Omental fat pad (tissue), 4 donors: ENCODE measurements around the gene TMPRSS3. TPM values are rescaled to one million over a fixed set of nuclear protein-coding genes. Genes with fewer than 3 reads are reported as not detected.

Experiments used
- ATAC-seq: fragments of 150-250 bp; one replicate; pipeline ENCODE4 v1.9.1; 2016; ENCODE audit warnings: mild to moderate bottlenecking, moderate library complexity; ENCODE audit not compliant: low FRiP score
- DNase-seq: peaks from one replicate; pipeline ENCODE4 v3.0.0-alpha.2; 2019; ENCODE audit warnings: low spot score
- total RNA-seq, 4 donors: library from RNA; depleted of rRNA; stranded (reverse); fragments of >200 nt; gene quantifications; one replicate each; pipeline ENCODE4 v1.1.0, GENCODE V29; 2016
- TF ChIP-seq, protein P1 (sequence below), 3 donors: fragments of 450-650 bp; IDR thresholded peaks; one replicate each; pipeline ENCODE4 v1.5.1; 2016 to 2017; ENCODE audit warnings: antibody characterized with exemption in 3 of 3, mild to moderate bottlenecking in 3 of 3, moderate library complexity in 2 of 3

TMPRSS3 gene
- total RNA-seq, 4 donors from 2014 or later = 0.32 to 8.7 (median 5.9) TPM

DNA sequence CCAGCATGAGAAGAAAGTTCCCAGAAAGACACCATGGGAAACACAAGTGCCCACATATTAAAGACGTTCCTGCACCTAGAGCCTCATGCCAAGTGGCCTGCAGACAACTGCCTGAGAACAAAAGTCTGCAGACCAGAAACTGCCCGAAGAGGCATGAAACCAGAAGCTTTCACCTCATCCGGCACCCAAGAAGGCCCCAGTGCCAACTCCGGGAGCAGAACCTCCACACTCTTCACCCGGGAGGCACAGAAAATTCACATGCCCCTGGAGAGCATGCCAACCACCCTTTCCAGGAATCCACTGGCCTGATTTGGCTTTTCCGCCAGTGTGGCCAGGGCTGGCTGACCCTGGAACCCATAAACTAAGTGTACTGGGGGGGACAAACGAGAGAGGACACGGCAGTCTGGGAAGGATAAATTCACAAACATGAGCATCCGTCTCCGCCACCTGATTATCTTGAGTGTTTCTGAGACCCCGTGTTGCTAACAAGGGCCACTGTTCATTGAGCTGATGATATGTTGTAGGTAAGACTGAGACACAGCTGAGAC, 51.8 kb downstream of the TMPRSS3 start:
- ATAC-seq (no peak), DNase-seq (no peak)
- TF ChIP-seq, protein P1, sequence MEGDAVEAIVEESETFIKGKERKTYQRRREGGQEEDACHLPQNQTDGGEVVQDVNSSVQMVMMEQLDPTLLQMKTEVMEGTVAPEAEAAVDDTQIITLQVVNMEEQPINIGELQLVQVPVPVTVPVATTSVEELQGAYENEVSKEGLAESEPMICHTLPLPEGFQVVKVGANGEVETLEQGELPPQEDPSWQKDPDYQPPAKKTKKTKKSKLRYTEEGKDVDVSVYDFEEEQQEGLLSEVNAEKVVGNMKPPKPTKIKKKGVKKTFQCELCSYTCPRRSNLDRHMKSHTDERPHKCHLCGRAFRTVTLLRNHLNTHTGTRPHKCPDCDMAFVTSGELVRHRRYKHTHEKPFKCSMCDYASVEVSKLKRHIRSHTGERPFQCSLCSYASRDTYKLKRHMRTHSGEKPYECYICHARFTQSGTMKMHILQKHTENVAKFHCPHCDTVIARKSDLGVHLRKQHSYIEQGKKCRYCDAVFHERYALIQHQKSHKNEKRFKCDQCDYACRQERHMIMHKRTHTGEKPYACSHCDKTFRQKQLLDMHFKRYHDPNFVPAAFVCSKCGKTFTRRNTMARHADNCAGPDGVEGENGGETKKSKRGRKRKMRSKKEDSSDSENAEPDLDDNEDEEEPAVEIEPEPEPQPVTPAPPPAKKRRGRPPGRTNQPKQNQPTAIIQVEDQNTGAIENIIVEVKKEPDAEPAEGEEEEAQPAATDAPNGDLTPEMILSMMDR (IDR thresholded peaks at IDR 0.05) = no peak

DNA sequence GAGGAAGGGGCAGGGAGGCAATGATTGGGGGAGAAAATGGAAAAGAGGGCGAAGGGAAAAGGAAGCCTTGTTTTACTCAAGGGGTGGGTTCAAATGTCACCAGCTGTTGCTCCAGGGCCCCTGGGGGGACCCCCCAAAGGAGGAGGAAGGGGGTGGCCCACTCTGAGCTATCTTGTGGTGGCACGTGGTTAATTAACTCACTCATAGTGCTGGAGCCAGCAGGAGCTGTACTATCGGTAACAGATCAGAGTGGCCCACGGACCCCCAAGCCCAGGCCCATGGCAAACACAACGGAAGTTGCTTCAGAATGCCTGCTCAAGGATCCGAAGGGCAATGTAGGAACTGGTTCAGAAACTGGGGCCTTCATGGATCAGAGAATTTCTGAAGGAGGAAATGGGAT, 52.3 kb downstream of the TMPRSS3 start:
- ATAC-seq (no peak), DNase-seq (no peak)
- TF ChIP-seq, protein P1 (IDR thresholded peaks at IDR 0.05) = no peak

DNA sequence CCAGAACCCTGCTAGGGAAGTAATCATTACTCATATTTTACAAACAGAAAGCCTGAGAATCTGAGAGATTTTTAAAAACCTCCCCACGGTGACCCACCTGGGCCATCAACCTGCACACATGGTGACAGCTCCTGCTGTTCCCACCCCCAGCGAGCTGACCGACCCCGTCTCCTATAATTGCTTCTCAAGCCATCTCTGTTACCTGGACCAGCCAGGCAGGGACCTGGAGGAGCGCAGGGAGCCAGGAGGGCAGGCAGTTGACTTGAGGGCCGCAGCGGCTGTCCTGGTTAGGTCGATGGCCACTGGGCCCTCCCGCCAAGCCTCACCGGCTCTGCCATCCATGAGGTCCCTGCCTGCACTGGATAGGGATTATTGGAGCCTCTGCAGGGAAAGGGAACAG, 52.8 kb downstream of the TMPRSS3 start:
- TF ChIP-seq, protein P1 (IDR thresholded peaks at IDR 0.05) = no peak
- ATAC-seq (no peak), DNase-seq (no peak)

DNA sequence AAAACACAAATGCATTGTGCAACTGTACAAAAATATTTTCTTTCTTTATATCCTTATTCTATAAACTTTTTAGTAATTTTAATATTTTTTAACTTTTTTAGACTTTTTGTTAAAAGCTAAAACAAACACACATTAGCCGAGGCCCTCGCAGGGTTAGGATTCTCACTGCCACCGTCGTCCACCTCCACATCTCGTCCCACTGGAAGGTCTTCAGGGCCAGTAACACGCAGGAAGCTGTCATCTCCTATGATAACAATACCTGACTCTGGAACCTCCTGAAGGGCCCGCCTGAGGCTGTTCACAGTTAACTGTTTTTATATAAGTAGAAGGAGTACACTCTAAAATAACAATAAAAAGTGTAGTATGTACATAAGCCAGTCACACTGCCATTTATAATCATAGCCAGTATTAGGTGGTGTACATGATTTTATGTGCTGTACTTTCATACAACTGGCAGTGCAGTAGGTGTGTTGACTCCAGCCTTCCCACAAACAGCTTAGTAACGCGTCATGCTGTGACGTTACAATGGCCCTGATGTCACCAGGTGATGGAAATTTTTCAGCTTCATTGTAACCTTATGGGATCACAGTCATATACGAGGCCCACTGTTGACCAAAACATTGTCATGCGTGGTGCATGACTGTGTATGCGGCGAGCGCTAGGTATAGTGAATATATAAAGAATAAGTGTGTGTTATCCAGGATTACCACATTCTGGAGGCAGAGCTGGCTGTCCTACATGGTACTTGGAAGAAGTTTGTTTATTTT, 53.9 kb downstream of the TMPRSS3 start:
- ATAC-seq (no peak), DNase-seq (no peak)
- TF ChIP-seq, protein P1 (IDR thresholded peaks at IDR 0.05) = no peak

DNA sequence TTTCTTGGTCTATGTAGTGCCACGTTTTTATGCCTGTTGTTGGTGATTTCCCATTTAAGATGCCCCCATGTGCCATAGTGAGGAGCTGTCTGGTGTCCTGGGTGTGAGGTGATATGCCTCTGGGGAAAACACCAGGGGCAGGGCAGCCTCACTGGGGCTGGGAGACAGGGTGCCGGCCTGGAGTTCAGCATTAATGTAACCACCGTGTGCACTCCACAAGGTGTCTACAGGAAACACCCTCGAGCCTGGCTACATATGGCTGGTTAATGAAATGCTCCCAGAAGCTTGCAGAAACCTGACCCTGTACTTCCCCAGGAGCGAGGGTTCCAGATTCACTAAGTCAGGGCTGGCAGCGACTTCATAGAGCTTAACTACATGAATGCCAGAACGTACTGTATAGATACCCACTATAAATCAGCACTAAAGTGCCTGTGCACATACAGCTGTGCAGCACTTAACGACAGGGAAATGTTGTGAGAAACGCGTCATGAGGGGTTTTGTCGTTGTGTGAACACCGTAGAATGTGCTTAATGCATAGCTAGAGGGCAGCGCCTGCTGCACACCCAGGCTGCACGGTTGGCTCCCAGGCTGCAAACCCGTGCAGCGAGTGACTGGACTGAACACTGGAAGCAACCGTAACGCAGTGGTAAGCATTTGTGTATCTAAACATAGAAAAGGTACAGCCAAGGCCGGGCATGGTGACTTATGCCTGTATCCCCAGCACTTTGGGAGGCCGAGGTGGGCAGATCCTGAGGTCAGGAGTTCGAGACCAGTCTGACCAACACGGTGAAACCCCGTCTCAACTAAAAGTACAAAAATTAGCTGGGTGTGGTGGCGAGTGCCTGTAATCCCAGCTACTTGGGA, 55.4 kb downstream of the TMPRSS3 start:
- no peak for DNase-seq
- TF ChIP-seq, protein P1 (IDR thresholded peaks at IDR 0.05) = no peak
- ATAC-seq = no peak

DNA sequence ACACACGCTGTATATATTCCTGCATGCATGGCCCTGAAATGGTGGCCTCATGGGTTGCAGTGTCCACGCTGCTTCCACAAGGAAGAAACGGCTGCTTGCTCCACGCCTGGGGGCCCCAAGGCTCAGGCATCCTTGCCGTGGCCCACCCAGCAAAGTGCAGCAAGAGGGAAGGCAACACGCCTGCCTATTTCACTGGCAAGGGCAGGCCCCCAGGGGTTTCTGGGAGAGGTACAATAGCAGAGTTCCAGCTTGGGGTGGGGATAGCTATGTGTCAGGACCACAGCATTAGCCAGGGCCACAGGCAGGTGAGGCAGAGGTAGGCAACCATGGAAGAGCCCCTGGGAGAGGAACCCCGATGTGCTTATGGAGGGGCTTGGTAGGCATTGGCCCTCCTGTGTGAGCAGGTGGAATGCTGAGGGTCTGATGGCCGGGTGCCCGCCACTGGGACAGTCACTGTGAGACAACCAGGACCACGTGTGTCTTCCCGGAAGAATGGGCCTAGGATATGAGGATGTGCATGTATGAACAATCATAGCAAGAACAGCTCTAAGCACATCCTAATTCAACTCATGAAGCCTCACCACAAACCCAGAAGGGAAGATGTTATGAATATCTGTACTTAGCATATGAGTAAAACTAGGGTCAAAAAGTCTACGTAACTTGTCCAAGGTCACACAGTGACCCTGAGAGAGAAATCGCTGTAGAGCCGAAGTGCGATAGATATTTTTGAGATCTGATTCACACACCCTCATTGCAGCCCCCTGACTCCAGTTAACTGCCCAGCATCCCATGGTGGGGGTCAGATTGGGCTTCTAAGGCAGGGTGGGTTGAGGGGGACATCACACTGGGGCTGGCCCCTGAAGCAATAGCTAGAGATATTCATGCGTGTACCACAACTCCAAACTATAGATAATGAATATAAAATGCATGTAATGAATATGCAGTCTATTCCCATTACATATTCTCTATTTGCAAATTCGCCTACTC, 56.8 kb downstream of the TMPRSS3 start:
- no peak for ATAC-seq
- TF ChIP-seq, protein P1 (IDR thresholded peaks at IDR 0.05) = no peak
- DNase-seq = no peak
